Fibroblast of skin of left quadriceps (primary cell): Measurements from ENCODE around the gene CTDNEP1.
A peak's percentile ranks its signal among the peaks of the same experiment; 100 is the strongest.

Experiments
- DNase-seq, 2 experiments: peaks; one replicate each; pipeline ENCODE4 v3.0.0-alpha.2; 2013; ENCODE audit warnings: low read depth in 2 of 2

Gene CTDNEP1

DNA sequence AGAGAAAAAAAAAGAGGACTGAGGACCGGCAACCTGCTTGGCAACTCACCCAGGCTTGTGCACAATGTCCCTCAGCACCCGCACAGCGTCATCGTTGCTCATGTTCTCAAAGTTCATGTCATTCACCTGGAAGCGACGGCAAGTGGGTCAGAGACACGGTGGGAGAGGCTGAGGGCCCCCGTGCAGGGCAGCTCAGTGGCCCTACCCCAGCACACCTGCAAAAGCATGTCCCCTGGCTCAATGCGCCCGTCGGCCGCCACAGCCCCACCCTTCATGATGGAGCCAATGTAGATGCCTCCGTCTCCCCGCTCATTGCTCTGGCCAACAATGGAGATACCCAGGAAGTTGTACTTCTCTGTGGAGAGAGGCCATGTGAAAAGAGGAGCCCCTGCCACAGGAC, 22.6 kb downstream of the CTDNEP1 start:
- DNase-seq = no peak

DNA sequence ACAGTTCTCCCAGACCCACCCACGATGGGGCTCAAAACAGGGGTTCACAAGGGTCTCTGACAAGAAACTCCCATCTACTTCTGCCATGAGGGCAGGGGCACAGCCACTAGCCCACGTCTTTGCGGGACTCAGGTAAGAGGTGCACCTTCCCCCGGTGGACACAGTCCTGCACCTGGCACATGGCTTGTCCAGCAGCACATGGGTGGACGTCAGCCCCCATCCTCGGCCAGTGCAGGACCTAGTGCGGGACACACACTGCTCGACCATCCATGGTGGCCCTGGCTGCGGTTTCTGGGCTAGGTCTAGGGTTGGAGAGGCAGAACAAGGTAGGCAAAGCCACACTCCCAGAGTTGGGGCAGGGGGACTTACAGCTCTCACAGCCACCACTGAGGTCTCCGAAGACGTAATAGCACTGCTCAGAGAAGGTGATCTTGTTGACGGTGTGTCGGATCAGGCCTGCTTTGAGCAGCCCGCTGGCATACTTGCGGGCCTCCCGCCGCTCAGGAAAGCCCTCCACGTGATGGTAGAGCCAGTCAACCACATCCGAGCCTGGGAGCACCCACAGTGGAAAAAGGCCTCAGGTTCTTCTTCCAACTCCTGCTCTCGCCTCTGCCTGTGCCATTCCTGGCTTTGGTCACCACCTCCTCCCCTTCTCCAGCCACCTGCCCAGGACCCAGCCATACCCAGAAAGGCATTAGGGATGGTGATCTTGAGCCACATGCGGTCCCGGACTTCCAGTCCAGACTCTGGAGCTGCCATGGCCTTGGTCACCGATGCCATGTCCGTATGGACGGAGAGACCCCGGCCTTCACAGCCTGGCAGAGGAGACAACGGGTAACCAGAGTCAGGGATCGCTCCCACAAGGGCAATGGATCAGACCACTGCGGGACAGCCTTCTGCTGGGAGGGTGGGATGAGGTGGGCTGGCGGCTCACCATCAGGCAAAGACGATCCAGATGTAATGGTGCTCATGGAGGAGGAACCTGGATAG, 24.5 kb downstream of the CTDNEP1 start:
- no peak for DNase-seq

DNA sequence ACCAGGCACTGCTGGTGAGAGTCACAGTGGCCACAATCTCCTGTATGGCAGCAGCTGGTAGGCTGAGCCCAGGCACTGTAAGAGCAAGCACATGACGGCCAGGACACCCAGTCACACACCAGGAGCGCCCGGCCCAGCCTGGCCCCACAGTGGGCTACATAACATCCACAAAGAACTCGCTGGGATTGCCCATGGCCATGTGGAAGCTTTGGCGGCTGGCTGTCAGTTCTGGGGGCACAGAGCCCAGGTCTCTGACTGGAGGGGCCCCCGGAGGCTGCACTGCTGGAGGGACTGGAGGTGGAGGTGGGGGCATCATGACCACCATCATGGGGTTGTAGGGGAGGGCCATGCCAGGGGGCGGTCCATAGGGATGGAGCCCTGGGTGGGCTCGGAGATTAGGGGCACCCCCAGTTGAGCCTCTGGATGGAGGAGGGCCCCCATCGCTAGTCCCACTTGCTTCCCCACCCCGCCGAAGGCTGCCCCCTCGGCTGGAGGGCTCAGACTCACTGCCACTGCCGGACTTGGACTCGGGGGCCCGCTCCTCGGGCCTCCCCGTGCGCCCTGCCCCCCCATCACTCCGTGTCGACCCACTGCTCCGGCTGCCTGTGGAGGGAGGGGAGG, 25.7 kb downstream of the CTDNEP1 start:
- no peak for DNase-seq

- no peak for DNase-seq
Observed at GRCh38 chr17:7224661-7225111, 26.8 kb downstream of the CTDNEP1 start.

GRCh38 chr17:7224110-7224509, 27.4 kb downstream of the CTDNEP1 start:
- no peak for DNase-seq

DNA sequence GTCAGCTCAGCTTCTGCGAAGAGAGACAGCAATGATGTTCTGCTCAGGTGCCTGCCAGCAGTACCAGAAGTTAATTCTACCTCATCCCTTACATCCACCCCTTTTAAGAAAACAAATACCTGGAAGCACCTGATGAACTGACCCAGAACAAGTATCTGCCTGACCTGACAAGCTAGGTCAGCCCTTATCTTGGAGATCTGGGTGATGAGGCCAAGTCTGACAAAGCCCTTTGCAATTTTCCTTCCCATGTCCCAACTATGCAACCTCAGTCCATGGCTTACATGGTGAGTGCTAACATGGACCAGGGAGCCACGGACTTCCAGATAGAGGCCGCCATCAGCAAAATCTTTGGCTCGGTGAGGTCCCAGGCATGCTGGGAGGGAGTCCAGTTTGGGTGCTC, 28.2 kb downstream of the CTDNEP1 start:
- no peak for DNase-seq

DNA sequence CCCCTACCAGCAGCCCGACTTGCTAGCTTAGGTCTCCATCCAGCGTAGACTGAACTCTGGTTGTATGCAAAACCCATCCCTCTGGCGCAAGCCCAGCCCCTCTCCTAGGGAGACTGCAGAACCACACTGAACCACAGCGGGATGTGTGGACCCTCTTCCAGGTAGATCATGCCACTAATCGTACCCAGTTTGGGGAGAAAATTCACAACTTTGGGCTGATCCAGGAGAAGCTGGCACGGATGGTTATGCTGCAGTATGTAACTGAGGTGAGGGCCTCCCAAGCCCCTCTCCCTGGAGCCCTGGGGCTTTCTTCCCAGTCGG, 28.6 kb downstream of the CTDNEP1 start:
- no peak for DNase-seq

DNA sequence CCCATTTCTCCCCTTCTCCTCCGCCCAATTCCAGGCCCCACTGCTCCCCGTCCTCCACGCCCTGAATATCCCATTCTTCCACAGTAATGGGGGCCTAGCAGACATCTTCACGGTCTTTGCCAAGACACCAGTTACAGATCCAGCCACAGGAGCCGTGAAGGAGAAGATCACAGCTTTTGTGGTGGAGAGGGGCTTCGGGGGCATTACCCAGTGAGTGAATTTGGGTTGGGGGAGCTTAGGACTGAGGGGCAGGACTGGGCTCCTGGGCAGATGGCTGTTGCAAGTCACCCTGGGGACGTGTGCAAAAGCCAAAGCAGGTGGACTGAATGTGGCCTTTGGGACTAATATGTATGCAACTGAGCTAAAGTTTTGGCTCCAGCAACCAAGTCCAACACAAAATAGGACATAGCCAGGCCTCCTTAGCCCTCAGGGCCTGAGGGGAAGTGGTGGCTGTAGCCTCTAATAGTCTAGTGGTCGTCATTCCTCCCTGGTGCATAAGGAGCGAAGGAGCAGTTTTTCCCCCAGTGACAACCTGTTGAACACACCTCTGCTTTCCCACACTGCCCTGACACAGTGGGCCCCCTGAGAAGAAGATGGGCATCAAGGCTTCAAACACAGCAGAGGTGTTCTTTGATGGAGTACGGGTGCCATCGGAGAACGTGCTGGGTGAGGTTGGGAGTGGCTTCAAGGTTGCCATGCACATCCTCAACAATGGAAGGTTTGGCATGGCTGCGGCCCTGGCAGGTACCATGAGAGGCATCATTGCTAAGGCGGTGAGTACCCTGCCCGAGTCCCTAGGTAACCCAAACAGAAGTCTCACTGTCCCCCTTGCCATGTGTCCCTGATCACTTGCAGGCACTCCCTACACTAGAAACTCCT, 29.2 kb downstream of the CTDNEP1 start:
- DNase-seq = no peak

- DNase-seq = no peak
Observed at GRCh38 chr17:7221278-7222092, 30.0 kb downstream of the CTDNEP1 start.

- no peak for DNase-seq
Observed at GRCh38 chr17:7220593-7221277, 30.8 kb downstream of the CTDNEP1 start.

- peak; percentile 61 to 63 for DNase-seq
Observed at GRCh38 chr17:7219812-7220592, 31.5 kb downstream of the CTDNEP1 start, which contains the start of the genes ACADVL and DLG4. ACADVL (plus strand) TSS chr17:7219938; CDS start chr17:7219985, 47 bp downstream. DLG4 (minus strand) TSS chr17:7219836.

GRCh38 chr17:7219229-7219811, 32.2 kb downstream of the CTDNEP1 start:
- DNase-seq = no peak

DNA sequence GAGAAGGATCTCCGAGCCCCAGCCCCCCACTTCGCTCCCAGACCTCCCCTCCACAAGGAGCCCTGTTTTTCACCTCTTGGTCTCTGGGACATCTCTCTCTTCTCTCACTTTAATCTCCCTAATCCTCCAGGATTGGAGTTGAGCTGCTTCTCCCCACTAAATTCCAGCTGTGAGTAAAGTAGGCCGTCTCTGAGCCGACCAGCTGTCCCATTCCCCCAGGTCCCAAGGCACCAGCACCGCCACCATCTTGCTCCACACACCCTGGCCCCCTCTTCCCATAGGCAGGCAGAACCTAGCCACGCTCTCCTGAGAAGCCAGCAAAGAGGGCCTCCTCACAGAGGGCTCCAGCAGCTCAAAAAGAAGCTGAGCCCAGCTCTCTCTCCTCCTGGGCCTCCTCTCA, 32.8 kb downstream of the CTDNEP1 start:
- DNase-seq = no peak

DNA sequence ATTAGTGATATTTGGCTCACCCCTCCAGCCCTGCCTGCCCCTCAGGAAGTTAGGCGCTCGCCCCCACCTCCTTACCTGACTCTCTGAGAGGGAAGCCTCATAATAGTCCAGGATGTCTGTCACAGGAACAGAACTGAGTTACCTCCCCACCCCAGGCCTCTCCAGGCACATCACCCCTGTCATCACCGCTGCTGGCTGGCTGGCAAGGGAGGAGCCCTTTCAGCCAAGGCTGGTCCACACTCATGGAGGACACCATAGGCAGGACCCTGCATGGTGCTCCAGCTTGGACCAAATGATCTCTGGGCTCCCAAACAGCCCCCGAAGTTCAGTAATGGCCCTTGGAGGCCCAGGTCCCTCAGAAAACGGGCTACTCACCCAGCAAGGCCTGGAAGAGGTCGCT, 33.4 kb downstream of the CTDNEP1 start:
- no peak for DNase-seq

GRCh38 chr17:7217113-7217987, 34.2 kb downstream of the CTDNEP1 start:
- DNase-seq = no peak

- no peak for DNase-seq
Observed at GRCh38 chr17:7216242-7217112, 35.1 kb downstream of the CTDNEP1 start.

DNA sequence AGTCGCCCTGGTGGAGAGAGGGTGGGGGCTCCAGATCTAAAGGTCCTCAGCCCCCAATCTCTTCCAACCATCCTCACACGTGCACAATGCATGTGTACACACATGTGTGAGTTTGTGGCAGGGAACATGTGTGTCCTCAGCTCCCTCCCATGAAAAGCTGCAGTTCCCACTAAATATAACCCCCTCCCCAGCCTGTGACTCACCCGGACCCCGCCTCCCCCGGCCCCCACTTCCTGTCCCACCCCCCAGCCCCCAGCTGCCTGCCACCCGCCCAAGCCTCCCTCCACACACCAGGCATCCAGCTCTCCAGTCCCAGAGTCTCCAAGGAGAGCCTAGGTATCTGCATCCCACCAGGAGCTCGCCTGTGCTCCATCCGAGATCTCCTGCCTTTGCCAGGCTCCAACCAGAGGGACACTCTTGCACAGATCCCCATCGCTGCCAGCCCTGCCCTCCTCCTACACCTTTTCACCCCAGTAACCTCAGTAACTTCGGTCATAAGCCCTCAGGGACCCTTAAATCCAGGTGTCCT, 35.8 kb downstream of the CTDNEP1 start:
- DNase-seq = no peak
